Astrocyte of the spinal cord (primary cell): ENCODE data around the gene MRGPRG.

Experiments used
- DNase-seq: peaks from one replicate; pipeline ENCODE4 v3.0.0; 2011; ENCODE audit warnings: low read depth, low spot score
- H3K4me3 ChIP-seq: 2 replicates; pipeline ENCODE4 v1.5.1; 2011; ENCODE audit warnings: low read depth, mild to moderate bottlenecking, low read length, moderate library complexity
- CTCF ChIP-seq: IDR thresholded peaks from 2 replicates; pipeline ENCODE4 v1.5.1; 2012; ENCODE audit warnings: low read depth, mild to moderate bottlenecking, low read length, inconsistent platforms
- in situ Hi-C: cut with HindIII; loops from 2 replicates; pipeline ENCODE4 v1.10.0; 2017; ENCODE audit warnings: low sequenced_read_pairs

Gene MRGPRG

GRCh38 chr11:3178349-3178748 is 40.3 kb downstream of the MRGPRG start:
- in situ Hi-C loops, result no loop called here
- H3K4me3 ChIP-seq, result no peak overlapping the region
- peak; percentile 32 for DNase-seq
- TF ChIP-seq CTCF, result no peak

DNA sequence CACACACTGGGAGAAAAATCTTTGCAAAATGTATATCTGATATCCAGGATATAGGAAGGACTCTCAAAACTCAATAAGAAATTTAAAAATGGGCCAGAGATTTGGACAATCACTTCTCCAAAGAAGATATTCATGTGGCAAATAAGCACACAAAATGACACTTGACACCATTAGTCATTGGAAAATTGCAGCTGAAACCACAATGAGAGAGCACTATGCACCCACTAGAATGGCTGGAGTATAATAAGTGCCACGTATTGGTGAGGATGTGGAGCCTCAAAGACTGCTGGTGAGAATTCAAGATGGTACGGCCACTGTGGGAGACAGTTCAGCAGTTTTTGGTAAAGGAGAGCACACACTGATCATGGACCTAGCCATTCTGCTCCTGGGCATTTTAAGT is 40.7 kb downstream of the MRGPRG start:
- in situ Hi-C loops, result no loop called here

GRCh38 chr11:3176487-3176886 is 42.1 kb downstream of the MRGPRG start:
- in situ Hi-C loops, result no loop called here
- no peak for DNase-seq
- TF ChIP-seq CTCF, result no peak
- no peak overlapping the region for H3K4me3 ChIP-seq

More for the DNA sequence above, 40.7 kb downstream of the MRGPRG start:
- H3K4me3 ChIP-seq, result no peak overlapping the region
- TF ChIP-seq CTCF, result no peak
- DNase-seq, result peak; percentile 22

GRCh38 chr11:3175194-3175593 is 43.4 kb downstream of the MRGPRG start:
- no peak overlapping the region for H3K4me3 ChIP-seq
- TF ChIP-seq CTCF, result no peak
- no peak for DNase-seq
- in situ Hi-C loops, result no loop called here

- DNase-seq, result no peak
- no peak for TF ChIP-seq CTCF
- no peak overlapping the region for H3K4me3 ChIP-seq
- in situ Hi-C loops, result no loop called here
Observed at GRCh38 chr11:3174387-3174786, 44.2 kb downstream of the MRGPRG start.

- in situ Hi-C loops, result no loop called here
- no peak for DNase-seq
- no peak overlapping the region for H3K4me3 ChIP-seq
- no peak for TF ChIP-seq CTCF
Observed at GRCh38 chr11:3173795-3174194, 44.8 kb downstream of the MRGPRG start.
